Muscle of back (tissue), 11 donors: ENCODE data around the gene NAT8L. TPM values are rescaled to one million over a fixed set of nuclear protein-coding genes. Genes with fewer than 3 reads are reported as not detected.
A peak's percentile ranks its signal among the peaks of the same experiment; 100 is the strongest.

Experiments
- DNase-seq, 3 donors: peaks; one replicate each; pipeline versions ENCODE4 v3.0.0 to v3.0.0-alpha.2; 2013
- polyA plus RNA-seq, 10 donors: library from polyadenylated mRNA; unstranded; fragments of 120-200 nt; gene quantifications; one replicate each; pipeline ENCODE4 v1.2.1, GENCODE V29; 2013; ENCODE audit not compliant: insufficient read length in 10 of 10

Gene NAT8L
- polyA plus RNA-seq, 10 donors: 1.4 to 2.9 (median 2.3) TPM

DNA sequence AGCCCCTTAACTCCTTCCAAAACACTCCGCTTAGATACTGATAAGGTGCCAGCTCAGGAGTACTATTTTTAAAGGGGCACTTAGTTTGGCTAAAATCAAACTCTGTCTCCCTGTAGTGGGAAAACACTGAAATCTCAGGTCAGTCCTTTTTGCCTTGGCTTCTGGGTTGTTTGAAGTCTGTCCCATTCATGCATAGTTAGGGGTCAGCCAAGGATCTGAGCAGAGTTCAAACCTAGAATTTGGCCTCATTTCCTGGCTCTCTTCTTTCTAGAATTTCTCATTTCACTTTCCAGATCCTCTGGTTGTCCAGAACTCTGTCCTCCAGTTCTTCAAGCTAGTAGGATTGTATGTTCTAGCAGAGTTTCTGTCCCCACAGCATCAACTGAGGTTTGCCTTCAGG is 31.5 kb downstream of the NAT8L start:
- DNase-seq: no peak

DNA sequence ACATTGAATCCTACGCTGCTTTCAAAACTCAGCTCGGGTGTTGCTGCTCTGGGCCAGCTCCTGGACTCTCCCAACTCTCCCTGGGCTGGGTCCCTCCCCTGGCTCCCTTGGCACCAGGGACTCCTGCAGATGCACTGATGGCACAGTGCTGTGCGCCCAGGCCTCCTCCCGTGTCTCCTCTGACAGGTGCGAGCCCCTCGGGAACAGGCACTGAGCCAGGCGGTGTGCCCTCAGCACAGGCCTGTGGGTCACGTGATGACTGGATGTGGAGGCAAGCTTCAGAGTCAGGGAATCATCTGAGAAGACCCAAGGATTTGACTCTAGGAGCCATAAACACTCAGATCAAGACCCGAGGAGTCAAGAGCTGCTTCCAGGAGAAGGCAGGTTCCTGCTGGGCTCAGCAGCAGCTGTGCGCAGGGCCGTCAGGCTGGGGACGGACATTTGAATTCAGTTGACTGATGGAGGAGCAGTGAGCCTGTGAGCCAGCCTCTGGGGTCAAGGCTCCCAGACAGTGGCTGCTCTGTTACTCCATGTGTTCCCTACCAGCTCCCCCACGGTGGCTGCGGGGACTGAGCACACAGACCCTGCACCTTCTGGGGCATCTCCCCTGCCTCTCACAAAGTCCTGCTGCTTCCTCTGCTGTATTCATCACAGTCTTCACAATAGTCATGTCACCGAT is 33.0 kb downstream of the NAT8L start:
- DNase-seq: peak in 2 of 3 donors; percentile 5 to 7

DNA sequence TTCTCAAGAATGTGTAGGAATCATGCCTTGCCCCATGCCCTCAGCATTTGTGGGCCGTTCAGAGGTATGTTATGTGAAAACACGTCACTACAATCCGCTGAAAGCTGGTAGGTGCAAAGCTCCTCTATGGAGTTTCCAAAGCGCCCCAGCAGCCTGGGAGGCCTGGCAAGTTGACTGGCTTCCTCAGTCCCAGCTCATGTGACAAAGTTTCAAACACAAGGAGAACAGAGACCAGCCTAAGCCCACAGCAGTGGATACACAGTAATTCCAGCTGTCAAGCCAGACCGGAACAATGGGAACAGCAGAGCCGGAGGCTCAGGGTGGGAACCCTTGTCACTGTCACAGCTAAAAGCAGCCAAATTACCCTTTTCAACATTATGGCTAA is 33.5 kb downstream of the NAT8L start:
- no peak for DNase-seq

DNA sequence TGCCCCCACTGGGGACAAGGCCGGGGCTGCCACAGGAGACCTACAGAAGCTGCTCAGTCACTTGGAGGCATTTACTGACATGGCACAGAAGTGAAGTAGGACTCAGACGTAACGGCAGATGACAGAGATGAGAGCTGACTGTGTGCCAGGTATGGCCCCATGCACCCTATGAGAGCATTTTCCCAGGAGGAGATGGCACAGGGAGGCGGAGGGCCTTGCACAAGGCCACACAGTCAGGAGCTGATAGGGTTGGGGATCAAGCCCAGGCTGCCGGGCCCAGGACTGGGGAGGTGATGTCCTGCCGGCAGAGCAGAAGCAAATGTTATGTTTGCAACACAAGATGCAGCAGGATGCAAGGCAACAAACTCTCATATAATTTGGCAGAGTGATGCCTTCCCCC is 34.1 kb downstream of the NAT8L start:
- no peak for DNase-seq

DNA sequence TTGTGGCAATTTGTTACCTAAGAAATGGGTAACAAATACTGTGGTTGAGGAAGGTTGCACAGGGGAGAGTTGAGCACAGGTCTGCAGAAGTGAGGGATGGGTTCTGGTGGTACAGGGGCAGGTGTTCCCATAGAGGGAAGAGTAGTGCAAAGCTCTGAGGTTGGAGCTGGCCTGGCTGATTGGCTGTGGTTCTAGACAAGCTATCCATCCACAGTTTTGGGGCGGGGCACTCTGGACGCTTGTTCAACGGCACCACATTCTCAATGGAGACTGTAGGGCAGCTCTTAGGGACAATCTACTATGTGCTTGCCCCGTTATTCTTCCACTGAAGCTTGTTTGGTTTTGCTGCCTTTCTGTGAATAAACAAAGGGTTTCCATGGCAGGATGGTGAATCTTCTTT is 35.4 kb downstream of the NAT8L start:
- DNase-seq: no peak

DNA sequence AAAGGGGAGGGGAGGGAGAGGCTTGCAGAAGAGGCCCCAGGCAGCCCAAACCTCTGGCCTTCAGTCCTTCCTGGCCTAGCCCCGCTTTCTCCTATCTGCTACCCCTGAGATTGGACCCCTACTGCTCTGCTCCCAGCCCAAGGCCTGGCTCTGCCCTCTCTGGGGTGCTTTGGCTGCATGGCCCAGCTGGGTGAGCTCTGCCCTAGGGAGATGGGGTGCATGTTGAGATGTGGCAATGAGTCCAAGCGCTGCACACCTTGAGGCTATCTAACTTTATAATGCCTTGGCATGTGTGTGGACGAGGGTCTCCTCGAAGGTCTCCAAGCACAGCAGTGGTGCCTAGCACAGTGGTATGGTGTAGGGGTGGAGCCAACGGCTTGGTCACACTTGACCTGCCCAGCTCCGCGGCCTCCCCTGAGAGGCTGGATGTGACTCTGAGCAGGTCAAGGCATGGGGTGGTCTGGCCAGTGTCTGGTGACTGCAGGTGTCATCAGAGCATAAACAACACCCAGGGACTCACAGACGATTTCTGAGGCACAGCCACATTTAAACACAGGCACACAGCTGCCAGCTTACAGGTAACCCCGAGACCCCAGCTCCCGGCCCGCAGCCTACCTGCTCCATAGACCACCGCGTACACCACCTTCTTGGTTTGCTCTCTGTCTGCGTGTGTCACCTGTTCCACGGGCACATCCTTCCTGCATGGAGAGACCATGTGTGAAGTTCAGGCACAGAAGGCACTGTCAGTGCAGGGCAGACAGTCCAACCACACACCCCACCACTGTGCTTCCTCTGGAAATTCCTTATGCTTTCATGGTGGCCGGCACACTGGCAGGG is 36.3 kb downstream of the NAT8L start:
- no peak for DNase-seq

DNA sequence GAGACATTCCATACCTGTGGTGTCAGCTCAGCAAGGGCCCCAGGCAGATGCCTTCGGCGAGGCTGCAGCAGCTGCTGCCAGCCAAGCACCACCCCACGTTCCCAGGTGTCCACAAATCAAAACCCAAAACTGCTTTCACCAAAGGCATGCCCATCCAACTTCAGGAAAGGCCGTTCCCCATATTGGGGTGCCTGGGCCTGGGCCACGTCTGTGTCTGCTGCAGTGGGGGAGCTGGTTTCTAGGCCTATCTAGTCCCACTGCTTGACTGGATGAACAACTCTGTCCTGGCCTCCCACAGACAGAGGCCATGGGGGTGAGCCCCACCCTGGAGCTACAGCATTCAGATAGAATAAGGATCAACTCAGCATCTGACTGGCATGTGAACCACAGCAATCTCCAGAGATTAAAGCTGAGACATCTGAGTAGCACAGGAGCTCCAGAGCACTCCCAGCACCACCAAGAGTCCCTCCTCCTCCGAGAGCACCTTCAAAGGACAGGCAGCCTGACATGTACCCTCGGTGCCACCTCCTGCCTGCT is 37.0 kb downstream of the NAT8L start:
- no peak for DNase-seq

DNA sequence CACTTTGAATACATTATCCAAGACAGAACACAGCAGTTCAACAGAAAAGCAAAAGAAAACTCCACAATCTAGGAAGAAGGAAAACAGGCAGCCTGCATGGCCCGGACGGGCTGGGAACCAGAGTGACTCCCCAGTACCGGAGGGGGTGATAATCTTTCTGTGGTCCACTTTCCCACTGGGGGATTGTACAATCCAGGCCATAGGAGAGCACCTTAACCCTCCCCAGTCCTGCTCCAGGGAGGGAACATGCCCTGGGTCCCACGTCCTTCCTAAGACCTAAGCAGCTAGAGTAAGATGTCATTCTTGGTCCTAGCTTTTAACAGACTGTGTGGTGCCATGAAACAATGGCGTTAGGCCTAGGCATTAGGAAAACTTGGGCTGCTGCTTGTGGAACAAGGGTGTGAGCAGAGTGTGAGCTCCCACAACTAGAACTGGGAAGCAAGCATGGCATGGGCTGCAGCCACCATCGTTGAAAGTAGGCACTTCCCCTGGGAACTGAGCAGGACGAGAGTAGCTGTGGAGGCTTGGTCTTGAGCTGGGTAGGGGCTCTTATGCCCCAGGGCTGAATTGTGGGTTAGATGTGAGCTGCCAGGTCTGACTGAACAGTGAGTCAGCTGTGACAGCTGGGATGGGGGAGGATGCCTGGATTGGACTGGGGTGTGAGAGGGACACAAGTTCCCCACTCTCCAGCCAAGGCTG is 42.4 kb downstream of the NAT8L start:
- no peak for DNase-seq

DNA sequence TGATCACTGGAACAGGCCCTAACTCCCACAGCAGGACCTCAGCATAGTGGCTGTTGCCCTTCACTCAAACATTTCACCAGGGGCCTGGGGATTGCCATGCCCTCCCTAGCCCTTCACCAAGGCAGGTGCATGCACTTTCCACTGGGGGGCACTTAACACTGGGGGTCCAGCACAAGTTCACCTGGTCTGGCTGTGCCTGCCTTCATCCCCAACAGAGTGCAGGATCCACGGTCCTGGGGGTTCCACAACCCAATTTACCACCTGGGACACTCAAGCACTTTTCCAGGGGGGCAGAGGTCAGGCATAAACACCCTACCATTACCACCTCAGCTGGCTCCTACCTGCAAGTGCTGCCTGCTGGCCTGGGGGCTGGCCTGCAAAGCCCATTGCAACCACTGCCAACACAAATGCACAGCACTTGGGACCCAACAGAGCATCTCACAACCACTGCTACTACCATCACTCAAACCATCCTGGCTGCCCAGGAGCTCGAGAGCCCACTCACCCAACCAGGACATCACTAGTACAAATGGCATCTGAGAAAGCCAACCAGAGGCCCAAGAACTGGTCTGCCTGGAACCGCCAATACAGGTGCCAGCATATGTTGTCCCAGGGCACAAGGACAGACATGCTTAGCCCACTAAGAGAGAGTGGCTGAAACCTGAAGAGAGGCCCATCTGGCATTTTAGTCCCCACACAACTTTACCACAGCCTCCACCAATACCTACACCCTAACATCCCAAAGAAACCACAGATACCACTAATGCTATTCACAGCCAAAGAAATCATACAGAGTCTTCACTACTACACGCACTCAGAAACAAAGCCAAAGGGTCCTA is 43.1 kb downstream of the NAT8L start:
- no peak for DNase-seq

DNA sequence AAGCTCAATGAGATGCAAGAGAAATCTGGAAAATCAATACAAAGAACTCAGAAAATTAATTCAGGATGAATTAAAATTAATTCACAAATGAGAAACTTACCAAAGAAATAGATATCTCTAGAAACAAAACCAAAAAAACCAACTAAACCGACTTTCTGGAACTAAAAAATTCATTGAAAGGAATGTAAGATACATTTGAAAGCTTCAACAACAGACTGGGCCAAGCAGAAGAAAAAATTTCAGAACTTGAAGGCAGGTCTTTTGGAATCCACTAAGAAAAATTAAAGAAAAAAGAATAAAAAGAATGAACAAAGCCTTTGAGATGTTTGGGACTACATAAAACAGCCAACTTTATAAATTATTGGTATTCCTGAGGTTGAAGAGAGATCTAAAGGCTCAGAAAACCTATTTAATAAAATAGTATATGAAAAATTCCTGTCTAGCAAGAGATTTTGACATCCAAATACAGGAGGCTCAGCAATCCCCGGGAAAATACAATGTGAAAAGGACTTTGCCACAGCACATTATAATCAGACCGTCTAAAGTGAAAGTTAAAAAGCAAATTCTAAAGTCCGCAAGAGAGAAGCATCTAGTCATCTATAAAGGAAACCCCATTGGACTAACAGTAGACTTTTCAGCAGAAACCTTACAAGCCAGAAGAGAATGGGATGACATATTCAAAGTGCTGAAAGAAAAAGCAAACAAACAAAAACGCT is 44.2 kb downstream of the NAT8L start:
- no peak for DNase-seq

DNA sequence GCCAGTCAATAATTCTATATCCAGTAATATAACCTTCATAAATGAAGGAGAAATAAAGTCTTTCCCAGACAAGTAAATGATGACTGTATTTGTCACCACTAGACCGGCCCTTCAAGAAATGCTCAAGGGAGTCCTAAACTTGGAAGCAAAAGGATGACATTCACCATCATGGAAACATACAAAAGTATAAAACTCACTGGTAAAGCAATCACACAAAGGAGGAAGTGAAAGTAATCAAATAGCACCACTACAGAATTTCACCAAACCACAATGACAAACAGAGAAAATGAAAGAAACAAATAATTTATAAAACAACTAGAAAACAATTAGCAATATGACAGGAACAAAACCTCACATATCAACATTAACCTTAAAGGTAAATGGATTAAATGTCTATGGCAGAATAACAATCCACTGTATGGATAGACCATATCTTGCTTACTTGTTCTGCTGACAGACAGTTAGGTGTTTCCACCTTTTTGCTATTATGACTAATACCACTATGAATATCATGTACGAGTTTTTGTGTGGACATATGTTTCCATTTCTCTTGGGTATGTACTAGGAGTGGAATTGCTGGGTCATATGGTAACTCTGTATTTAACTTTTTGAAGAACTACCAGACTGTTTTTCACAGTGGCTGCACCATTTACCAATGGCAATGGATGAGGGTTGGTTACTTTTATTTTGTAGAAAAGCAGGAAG is 44.9 kb downstream of the NAT8L start:
- no peak for DNase-seq

DNA sequence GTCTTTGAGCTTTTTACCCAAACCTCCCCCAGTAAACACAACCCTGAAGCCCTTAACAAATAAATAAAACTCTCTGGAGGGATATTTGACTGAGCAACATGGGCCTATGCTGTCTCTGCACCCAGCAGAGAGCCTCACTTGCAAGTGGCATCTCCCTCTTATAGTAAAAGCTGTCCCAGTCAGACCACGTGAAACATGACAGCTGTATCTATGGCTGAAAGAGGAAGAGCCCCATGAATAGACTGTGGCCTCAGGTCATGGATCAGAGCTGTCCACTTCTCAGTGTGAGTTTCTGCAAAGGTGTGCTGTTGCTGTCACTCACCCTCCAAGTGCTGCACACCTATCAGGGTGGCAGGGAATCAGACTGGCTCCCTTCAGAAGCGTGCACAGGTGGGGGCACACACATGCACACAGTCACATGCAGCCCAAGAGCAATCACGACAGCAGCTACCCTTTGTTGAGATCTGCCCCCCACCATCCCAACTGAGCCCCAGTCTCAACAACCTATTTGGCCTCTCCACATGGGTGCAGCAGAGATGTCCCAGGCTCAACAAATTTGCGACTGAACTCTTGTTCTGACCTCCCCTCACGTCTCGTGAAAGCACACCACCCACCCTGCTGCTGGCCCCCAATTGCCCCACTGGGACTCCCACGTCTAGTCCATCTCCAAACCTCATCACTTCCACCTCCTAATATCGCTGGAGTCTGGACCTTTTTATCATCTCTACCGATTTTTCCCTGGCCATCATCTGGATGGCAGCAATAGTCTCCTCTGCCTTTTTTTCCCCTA is 45.6 kb downstream of the NAT8L start:
- no peak for DNase-seq

DNA sequence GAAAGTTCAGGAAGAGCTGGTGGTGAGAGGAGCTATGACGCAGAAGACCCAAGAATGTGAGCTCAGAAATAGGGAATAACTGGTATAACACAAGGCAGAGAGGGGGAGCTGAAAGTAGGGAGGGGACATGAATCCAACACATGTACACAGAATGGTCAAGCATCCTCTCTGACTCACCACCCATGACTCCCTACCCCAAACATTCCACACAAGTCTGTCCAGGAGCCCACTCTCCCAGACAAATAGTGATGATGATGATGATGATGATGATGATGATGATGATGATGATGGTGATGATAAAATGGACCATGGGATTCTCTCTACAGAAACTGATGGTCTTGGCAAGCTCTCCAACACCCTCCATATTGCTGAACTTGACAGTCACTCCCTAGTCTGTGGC is 46.4 kb downstream of the NAT8L start:
- DNase-seq: no peak

DNA sequence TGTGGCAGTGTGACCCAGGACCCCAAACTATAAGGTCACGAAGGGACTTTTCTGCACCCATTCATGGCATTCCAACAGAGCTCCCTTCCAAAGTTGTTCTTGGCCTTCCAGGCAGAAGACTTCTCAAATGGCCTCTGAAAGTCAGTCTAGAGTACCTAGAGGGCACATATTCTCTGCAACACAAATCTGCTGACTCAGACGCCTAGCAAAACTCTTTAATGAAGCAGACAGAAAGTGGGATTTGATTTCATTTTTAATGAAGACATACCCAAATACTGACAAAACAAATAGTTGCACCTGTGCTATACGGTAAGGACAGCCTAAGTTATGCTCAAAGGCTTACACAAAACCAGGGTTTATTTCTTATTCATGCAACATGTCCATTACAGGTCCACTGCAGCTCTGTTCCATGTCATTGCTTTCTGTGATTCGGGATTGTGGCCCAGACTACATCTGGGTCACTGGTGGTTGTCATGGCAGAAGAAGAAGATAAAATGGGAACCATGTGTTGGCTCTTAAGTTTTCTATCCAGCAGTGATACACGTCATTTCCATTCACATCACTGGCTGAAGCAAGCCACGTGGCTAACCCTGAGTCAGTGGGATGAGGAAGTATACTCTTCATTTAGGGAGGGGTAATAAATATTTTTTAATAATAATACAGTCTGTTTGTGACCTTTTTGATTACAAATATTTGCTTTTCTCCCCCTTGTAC is 57.7 kb downstream of the NAT8L start:
- no peak for DNase-seq
